ENCODE results near the gene BTLA. TPM values are rescaled to one million over a fixed set of nuclear protein-coding genes. Genes with fewer than 3 reads are reported as not detected.
"Not testable (repeated sequence)": the region's sequence is repeated elsewhere in the genome, so short reads cannot be mapped to it uniquely, and the experiment has no call there.

BTLA gene
- total and polyA plus RNA-seq, 10 of the 15 experiments (the other 5 are each of a cell fraction or from before 2014, with no cell fraction given): 55.4 to 134 (median 84.2) TPM

- intact Hi-C loops (cut with micrococcal nuclease; ENCODE audit: unreplicated experiment): loop anchor here (2.0 kb wide), 2 partner anchors 129 to 349 kb away; partner anchors contain the start of gene CD200
- ATAC-seq; H3K9ac ChIP-seq (ENCODE audit: control insufficient read depth, insufficient read depth, low read length); in situ Hi-C loops (cut with MboI); H4K20me1 ChIP-seq (ENCODE audit: control insufficient read depth, insufficient read depth); DNase-seq (ENCODE audit: low read depth, low spot score); H3K4me3 ChIP-seq; FAIRE-seq; H3K27me3 ChIP-seq (replicated peaks in 1 of 2; ENCODE audit: control insufficient read depth in 2 of 2, insufficient read depth in 2 of 2, low read length in 1 of 2); BruUV-seq (replicated peaks); H2AFZ ChIP-seq (ENCODE audit: control insufficient read depth, low read depth, low read length): not testable (repeated sequence)
- Histone ChIP-seq H3K36me3 (ENCODE audit: control insufficient read depth in 2 of 2, insufficient read depth in 2 of 2, low read length in 1 of 2) (peaks cover 0 to 21% of the 10 kb centered on the region in 2 experiments), H3K79me2 (ENCODE audit: control insufficient read depth, insufficient read depth, low read length) (peaks cover 26% of the 10 kb centered on the region), H3K27ac (ENCODE audit: control insufficient read depth, insufficient read depth) (peak overlapping the region; percentile 91), H3K4me2 (ENCODE audit: control insufficient read depth, insufficient read depth) (0 out of 2 replicates have a peak overlapping the region, but pooled peaks have one; percentile 25), H3K4me1 (ENCODE audit: control insufficient read depth, insufficient read depth, low read length) (peaks cover 59% of the 10 kb centered on the region), H3K9me3 (replicated peaks; ENCODE audit: control insufficient read depth, insufficient read depth, low read length) (peaks cover 31% of the 10 kb centered on the region)
- TF ChIP-seq BMI1 (IDR thresholded peaks at IDR 0.05; ENCODE audit: borderline replicate concordance) (0 out of 2 replicates have a peak, but pooled peaks have one; percentile 23), NR2F1 (conservative IDR thresholded peaks at IDR 0.05) (0 out of 2 replicates have a peak, but pooled peaks have one; percentile 19), MTA2 (IDR thresholded peaks at IDR 0.05; ENCODE audit: low read depth) (peak; percentile 60), JUNB (IDR thresholded peaks at IDR 0.05) (peak; percentile 64), IKZF2 (IDR thresholded peaks at IDR 0.05) (peak; percentile 42 to 44; a peak in 2 of 4 replicates), IKZF1 (conservative IDR thresholded peaks at IDR 0.05) (peak; percentile 43; the same call in 1 of the 2 replicates), ZBED1 (IDR thresholded peaks at IDR 0.05; ENCODE audit: borderline replicate concordance) (0 out of 2 replicates have a peak, but pooled peaks have one; percentile 53), ATF2 (IDR thresholded peaks at IDR 0.05; ENCODE audit: low read length) (0 out of 2 replicates have a peak, but pooled peaks have one; percentile 18), SKIL (IDR thresholded peaks at IDR 0.05; ENCODE audit: low read depth, poor library complexity, severe bottlenecking) (peak; percentile 81), MEF2B (IDR thresholded peaks at IDR 0.05; ENCODE audit: partially characterized antibody, poor library complexity, severe bottlenecking) (peak; percentile 72)
- CTCF ChIA-PET: interaction anchor here (1.0 to 3.4 kb wide), 2 partner anchors 28 to 57 kb away, joined by 5 to 24 read pairs; no protein-coding TSS in a partner anchor
- POLR2A ChIA-PET: interaction anchor here (0.6 to 3.5 kb wide), 7 partner anchors 10 to 128 kb away, joined by 3 to 23 read pairs (median 3); partner anchors contain the start of gene BTLA
- 64% methylated on average over 2 of the region's 2 CpGs for WGBS (ENCODE audit: insufficient coverage, insufficient replicate concordance, low lambda C conversion rate, missing lambda C conversion rate)
- SMC1A ChIA-PET (ENCODE audit: uncharacterized antibody, unreplicated experiment): interaction anchor here (1.0 to 6.9 kb wide), 10 partner anchors 16 to 350 kb away, joined by 3 to 57 read pairs (median 7); partner anchors contain the start of genes BTLA, CD200 and GCSAM
- RAD21 ChIA-PET (ENCODE audit: unreplicated experiment): interaction anchor here (1.2 to 15.4 kb wide), 2 partner anchors 34 to 126 kb away, joined by 5 to 262 read pairs; partner anchors contain the start of gene BTLA
Observed at GRCh38 chr3:112461787-112462186, 37.5 kb downstream of the BTLA start.
